WTC11 (cell line): ENCODE data around the gene POU2F3.

Experiments used
- AFF4 ChIP-seq: sonication (generic); formaldehyde crosslinking; IDR thresholded peaks from 2 replicates; pipeline ENCODE4 v1.8.1; 2023; ENCODE audit warnings: mild to moderate bottlenecking, missing genetic modification reagents, borderline replicate concordance
- ATF1 ChIP-seq: sonication (generic); formaldehyde crosslinking; IDR thresholded peaks from 2 replicates; pipeline ENCODE4 v1.8.1; 2023; ENCODE audit warnings: mild to moderate bottlenecking, moderate library complexity, missing genetic modification reagents
- CBFB ChIP-seq: sonication (generic); formaldehyde crosslinking; IDR thresholded peaks from 2 replicates; pipeline ENCODE4 v1.8.1; 2022; ENCODE audit warnings: mild to moderate bottlenecking, low read depth, missing genetic modification reagents
- CREB1 ChIP-seq: sonication (generic); formaldehyde crosslinking; IDR thresholded peaks from 2 replicates; pipeline ENCODE4 v1.8.0; 2023; ENCODE audit warnings: mild to moderate bottlenecking, missing genetic modification reagents
- CTCF ChIP-seq: fragments of 200-600 bp; IDR thresholded peaks from 2 replicates; pipeline ENCODE4 v1.8.0; 2022; ENCODE audit warnings: antibody characterized with exemption
- E2F1 ChIP-seq: sonication (generic); formaldehyde crosslinking; IDR thresholded peaks from 2 replicates; pipeline ENCODE4 v1.8.0; 2022; ENCODE audit warnings: mild to moderate bottlenecking, missing genetic modification reagents
- ELF4 ChIP-seq: sonication (generic); formaldehyde crosslinking; IDR thresholded peaks from 2 replicates; pipeline ENCODE4 v1.8.1; 2022; ENCODE audit warnings: low read depth, mild to moderate bottlenecking, moderate library complexity, missing genetic modification reagents
- NR2C2 ChIP-seq: sonication (generic); formaldehyde crosslinking; IDR thresholded peaks from 2 replicates; pipeline ENCODE4 v1.8.0; 2022; ENCODE audit warnings: mild to moderate bottlenecking, missing genetic modification reagents
- OVOL2 ChIP-seq: fragments of 250-450 bp; sonication (Bioruptor Pico); IDR thresholded peaks from 2 replicates; pipeline ENCODE4 v1.9.0; 2021; ENCODE audit warnings: mild to moderate bottlenecking, borderline replicate concordance
- PRDM15 ChIP-seq: sonication (generic); formaldehyde crosslinking; IDR thresholded peaks from 2 replicates; pipeline ENCODE4 v1.8.0; 2022; ENCODE audit warnings: missing genetic modification reagents
- PRRX2 ChIP-seq: fragments of 250-450 bp; sonication (Bioruptor Pico); IDR thresholded peaks from 2 replicates; pipeline ENCODE4 v1.8.0; 2021; ENCODE audit warnings: mild to moderate bottlenecking
- STAT6 ChIP-seq: sonication (generic); formaldehyde crosslinking; conservative IDR thresholded peaks from 2 replicates; pipeline ENCODE4 v1.8.1; 2023; ENCODE audit warnings: mild to moderate bottlenecking, low read depth, missing genetic modification reagents, moderate library complexity
- USF1 ChIP-seq: sonication (generic); formaldehyde crosslinking; IDR thresholded peaks from 2 replicates; pipeline ENCODE4 v1.8.0; 2022; ENCODE audit warnings: mild to moderate bottlenecking, missing genetic modification reagents
- ZNF423 ChIP-seq: fragments of 250-450 bp; sonication (Bioruptor Pico); IDR thresholded peaks from 2 replicates; pipeline ENCODE4 v2.1.2; 2022; ENCODE audit warnings: mild to moderate bottlenecking, moderate library complexity

GRCh38 chr11:120254788-120255518, 15.0 kb downstream of the POU2F3 start:
- no peak for TF ChIP-seq CTCF
- no peak for TF ChIP-seq PRDM15 (CRISPR knock-in tag)
- no peak for TF ChIP-seq ATF1
- TF ChIP-seq STAT6 (CRISPR knock-in tag): no peak
- no peak for TF ChIP-seq PRRX2 (CRISPR knock-in tag)
- TF ChIP-seq CREB1 (CRISPR knock-in tag): no peak
- no peak for TF ChIP-seq USF1 (CRISPR knock-in tag)
- TF ChIP-seq NR2C2: no peak
- TF ChIP-seq AFF4: no peak
- TF ChIP-seq ELF4 (CRISPR knock-in tag): no peak
- TF ChIP-seq CBFB: no peak
- no peak for TF ChIP-seq OVOL2 (CRISPR knock-in tag)
- peak; percentile 96 for TF ChIP-seq ZNF423 (CRISPR knock-in tag)
- no peak for TF ChIP-seq E2F1 (CRISPR knock-in tag)
